Measurements from ENCODE around the gene F8.
"Not testable (repeated sequence)": the region's sequence is repeated elsewhere in the genome, so short reads cannot be mapped to it uniquely, and the experiment has no call there.

The F8 gene

GRCh38 chrX:154885549-154885948 lies 137.0 kb downstream of the F8 start:
- DNase-seq (ENCODE audit: low read depth in 4 of 4, low spot score in 1 of 4): not testable (repeated sequence)

DNA sequence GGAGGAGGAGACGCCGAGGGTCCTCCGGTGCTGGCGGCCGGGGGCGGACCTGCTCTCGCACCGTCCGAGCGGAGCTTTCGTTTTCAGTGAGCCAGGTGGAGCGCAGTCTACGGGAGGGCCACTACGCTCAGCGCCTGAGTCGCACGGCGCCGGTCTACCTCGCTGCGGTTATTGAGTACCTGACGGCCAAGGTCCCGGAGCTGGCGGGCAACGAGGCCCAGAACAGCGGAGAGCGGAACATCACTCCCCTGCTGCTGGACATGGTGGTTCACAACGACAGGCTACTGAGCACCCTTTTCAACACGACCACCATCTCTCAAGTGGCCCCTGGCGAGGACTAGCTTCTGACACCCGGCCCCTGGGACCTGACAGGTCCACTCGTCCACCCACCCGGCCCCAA lies 137.5 kb downstream of the F8 start:
- not testable (repeated sequence) for DNase-seq (ENCODE audit: low read depth in 4 of 4, low spot score in 1 of 4)

- not testable (repeated sequence) for DNase-seq (ENCODE audit: low read depth in 4 of 4, low spot score in 1 of 4)
These were observed 138.5 kb downstream of the F8 start for GRCh38 chrX:154884069-154884468.

- DNase-seq (ENCODE audit: low read depth in 4 of 4, low spot score in 1 of 4): no peak
These were observed 149.2 kb downstream of the F8 start for GRCh38 chrX:154873329-154873728.

- not testable (repeated sequence) for DNase-seq (ENCODE audit: low read depth in 4 of 4, low spot score in 1 of 4)
These were observed 154.0 kb downstream of the F8 start for GRCh38 chrX:154868522-154868921.

DNA sequence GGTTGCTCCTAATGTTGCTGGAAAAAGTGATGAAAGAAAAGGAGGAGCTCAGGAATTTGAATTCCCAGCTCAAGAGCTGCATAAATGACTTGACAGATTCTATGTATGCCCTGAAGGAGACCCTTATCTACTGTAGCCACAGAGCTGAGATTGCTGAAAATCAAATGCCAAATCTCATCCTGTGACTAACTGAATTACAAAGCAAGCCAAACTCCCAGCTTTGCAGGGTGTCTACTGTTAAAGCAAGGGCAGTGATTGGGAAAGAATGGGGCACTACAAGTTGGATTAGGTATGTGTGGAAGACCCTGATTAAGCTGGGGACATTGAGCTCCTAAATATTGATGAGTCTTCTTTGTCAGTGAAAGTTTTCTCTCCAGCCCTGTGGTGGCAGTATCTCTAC lies 167.3 kb downstream of the F8 start:
- DNase-seq (ENCODE audit: low read depth in 4 of 4, low spot score in 1 of 4): no peak

DNA sequence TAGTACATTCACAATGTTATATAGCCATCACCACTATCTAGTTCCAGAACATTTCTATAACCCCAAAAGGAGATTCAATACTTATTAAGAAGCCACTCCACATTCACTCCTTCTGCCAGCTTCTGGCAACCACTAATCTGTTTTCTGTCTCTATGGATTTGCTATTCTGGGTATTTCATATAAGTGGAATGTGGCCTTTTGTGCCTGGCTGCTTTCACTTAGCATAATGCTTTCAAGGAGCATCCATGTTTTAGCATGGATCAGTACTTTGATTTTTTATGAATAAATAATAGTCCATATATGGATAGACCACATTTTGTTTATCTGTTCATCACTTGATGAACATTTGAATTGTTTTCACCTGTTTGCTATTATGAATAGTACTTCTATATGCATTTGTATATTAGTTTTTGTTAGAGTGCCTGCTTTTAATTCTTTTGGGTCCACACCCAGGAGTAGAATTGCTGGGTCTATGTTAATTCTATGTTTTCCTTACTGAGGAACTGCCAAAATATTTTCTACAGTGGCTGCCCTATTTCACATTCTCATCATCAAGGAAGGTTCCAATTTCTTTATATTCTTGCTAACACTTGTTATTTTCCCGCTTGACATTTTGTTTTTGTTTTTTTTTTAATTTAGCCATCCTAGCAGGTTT lies 171.4 kb downstream of the F8 start:
- DNase-seq (ENCODE audit: low read depth in 4 of 4, low spot score in 1 of 4): no peak

GRCh38 chrX:154840856-154841255 lies 181.7 kb downstream of the F8 start:
- DNase-seq (ENCODE audit: low read depth in 4 of 4, low spot score in 1 of 4): no peak

DNA sequence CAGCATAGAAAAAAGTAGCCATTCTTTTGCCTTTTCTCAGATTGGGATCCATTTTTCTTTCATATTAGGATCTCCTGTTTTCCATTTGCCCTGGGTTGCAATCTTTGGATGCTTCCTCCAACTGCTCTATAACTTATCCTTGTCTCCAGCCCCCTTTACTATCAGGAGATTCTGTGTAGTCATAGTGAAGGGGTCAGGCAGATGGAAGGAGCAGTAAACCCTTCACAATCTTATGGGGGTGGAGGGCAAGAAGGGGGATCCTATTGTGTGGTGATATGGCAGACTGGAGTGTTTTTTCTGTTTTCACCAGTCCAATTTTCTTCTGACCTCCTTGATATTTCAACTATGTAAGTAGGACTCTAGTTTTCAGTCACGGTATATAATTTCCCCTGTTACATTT lies 186.4 kb downstream of the F8 start:
- no peak for DNase-seq (ENCODE audit: low read depth in 4 of 4, low spot score in 1 of 4)

DNA sequence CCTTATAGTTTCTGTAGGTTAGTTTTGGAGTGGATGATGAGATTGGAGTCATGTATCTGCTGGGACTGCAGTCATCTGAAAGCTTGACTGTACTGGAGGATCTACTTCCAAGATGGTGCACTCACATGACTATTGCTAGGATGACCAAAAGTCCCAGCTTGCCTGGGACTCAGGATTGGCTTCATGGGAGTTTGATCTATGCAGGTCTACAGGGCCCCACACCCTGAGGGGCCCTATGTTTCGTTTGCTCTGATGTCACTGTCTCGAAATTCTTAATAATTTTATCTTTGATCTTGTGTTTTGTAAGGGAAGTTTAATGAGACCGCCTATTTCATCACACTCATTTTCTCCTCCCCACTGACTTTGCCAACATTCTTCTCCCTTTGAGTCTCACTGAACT lies 188.0 kb downstream of the F8 start, which contains the start of gene SMIM9:
TSS of gene SMIM9 (minus strand) at position 101 of the 400 bp plus-strand sequence. CDS start 3,806 bp downstream, outside the sequence.
- no peak for DNase-seq (ENCODE audit: low read depth in 4 of 4, low spot score in 1 of 4)

DNA sequence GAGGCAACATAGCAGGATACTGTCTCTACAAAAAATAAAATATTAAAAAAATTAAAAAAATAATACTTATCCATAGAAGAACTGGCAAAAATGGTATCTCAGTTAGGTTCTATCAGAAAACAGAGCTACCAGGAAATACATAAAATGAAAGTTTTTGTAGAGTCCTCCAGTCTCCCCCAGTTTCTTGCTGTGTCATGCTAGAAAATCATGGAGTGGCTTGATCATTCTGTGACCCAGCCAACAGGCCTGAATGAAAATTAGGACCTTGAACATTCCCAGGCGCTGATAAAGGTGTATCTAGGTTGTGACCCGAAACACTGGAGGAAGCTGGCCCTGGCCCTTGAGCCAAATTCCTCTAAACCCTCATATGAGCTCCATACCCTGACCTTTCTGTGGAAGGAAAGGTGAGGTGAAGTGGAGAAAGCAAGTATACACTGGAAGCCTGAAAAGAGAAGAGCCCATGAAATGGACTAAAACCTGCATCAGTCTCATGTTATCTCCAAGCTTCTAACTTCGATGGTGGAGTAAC lies 188.7 kb downstream of the F8 start:
- DNase-seq (ENCODE audit: low read depth in 4 of 4, low spot score in 1 of 4): no peak

GRCh38 chrX:154829926-154830442 lies 192.5 kb downstream of the F8 start:
- no peak for DNase-seq (ENCODE audit: low read depth in 4 of 4, low spot score in 1 of 4)

GRCh38 chrX:154829134-154829533 lies 193.4 kb downstream of the F8 start:
- DNase-seq (ENCODE audit: low read depth in 4 of 4, low spot score in 1 of 4): no peak

GRCh38 chrX:154828016-154828408 lies 194.5 kb downstream of the F8 start:
- DNase-seq (ENCODE audit: low read depth in 4 of 4, low spot score in 1 of 4): no peak

DNA sequence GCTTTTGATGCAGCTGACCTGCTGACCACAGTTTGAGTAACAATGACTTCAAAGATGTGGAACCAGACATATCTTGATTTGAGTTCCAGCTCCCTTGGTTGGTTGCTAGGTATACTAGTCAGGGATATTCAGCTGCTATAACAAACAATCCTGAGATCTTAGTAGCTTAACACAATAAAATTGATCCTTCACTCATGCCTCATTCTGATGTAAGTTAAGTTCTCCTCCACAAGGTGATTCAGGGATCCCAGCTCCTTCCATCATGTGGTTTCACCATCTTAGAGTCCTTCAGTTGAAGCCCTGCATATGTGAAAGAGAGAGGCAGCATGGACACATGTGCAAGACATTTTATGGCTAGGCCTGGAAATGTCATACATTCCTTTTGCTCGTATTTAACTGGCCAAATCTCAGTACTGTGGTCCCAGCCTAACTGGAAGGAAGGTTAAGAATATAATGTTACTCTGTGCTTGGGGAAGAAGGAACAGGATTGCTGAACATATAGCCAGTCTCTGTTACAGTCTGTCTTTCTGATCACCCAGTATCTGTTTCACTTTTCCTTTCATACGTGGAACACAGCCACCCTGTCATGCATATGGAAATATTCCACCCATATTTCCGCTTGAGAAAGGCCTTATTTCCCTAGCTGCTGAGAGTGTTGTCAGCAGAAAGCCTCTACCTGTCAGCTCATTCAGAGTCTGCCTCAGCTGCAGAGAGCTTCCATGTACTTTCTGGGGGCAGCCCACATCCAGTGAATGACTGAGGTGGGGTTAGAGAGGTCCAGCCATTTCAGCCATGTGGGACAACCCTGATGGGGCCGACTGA lies 195.1 kb downstream of the F8 start:
- no peak for DNase-seq (ENCODE audit: low read depth in 4 of 4, low spot score in 1 of 4)

DNA sequence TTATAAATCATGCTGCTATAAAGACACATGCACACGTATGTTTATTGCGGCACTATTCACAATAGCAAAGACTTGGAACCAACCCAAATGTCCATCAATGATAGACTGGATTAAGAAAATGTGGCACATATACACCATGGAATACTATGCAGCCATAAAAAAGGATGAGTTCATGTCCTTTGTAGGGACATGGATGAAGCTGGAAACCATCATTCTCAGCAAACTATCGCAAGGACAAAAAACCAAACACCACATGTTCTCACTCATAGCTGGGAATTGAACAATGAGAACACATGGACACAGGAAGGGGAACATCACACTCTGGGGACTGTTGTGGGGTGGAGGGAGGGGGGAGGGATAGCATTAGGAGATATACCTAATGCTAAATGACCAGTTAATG lies 196.9 kb downstream of the F8 start:
- not testable (repeated sequence) for DNase-seq (ENCODE audit: low read depth in 4 of 4, low spot score in 1 of 4)

DNA sequence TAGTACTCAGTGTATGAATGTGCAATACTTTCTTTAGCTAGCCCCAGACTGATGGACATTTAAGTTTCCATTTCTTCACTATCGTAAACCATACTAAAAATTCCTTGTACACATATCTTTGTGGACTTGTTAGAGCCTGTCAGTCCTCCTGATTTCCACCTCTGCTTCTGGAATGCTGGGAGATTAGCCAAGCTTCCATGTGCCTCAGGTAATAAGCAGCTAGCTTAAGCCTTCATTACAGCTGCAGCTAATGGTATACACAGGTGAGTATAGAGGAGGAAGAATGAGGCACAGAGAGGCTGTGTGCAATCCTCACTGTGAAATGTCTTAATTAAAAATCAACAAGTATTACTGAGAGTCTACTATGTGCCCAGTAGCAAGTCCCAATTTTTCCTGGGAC lies 197.9 kb downstream of the F8 start:
- DNase-seq (ENCODE audit: low read depth in 4 of 4, low spot score in 1 of 4): no peak

DNA sequence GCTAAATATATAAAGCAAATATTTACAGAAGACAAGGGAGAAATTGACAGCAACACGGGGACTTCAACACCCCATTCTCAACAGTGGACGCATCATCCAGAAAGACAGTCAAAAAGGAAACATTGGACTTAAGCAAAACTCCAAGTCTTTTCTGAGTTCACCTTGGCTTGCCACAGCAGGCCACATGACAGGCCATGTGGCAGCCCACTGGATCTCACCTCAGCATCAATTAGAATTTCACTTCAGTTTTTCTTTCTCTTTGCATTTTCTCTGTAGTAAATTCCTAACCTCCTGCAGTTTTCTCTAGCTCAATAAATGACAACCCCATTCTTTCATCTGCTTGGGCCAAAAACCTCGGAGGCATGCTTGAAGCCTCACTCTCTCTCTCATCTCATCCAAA lies 200.5 kb downstream of the F8 start:
- DNase-seq (ENCODE audit: low read depth in 4 of 4, low spot score in 1 of 4): no peak

- no peak for DNase-seq (ENCODE audit: low read depth in 4 of 4, low spot score in 1 of 4)
These were observed 201.0 kb downstream of the F8 start for GRCh38 chrX:154821523-154821922.

DNA sequence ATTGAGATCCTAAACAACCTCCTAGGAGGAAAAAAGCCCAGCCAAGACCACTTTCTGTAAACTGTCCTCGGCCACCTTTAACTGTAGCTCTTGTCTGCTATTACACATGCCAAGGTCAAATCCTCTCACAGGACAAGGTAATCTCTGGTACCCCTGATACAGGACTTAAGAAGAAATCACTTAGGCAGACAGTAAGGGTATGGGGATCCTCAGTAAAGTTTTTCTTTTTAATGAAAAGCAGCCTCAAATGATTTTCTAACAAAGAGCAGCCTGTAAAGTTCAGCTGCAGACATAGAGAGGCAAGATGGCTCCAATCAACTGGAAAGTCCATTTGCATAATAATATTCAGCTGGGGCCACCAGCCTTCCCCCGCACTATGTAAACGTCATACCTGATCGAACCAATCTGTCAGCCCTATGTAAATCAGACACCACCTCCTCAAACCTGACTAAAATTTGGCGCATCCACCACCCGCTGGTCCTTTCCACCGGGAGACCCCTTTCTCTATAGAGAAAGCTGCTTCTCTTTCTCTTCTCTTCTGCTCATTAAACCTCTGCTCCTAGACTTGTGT lies 202.7 kb downstream of the F8 start:
- no peak for DNase-seq (ENCODE audit: low read depth in 4 of 4, low spot score in 1 of 4)

DNA sequence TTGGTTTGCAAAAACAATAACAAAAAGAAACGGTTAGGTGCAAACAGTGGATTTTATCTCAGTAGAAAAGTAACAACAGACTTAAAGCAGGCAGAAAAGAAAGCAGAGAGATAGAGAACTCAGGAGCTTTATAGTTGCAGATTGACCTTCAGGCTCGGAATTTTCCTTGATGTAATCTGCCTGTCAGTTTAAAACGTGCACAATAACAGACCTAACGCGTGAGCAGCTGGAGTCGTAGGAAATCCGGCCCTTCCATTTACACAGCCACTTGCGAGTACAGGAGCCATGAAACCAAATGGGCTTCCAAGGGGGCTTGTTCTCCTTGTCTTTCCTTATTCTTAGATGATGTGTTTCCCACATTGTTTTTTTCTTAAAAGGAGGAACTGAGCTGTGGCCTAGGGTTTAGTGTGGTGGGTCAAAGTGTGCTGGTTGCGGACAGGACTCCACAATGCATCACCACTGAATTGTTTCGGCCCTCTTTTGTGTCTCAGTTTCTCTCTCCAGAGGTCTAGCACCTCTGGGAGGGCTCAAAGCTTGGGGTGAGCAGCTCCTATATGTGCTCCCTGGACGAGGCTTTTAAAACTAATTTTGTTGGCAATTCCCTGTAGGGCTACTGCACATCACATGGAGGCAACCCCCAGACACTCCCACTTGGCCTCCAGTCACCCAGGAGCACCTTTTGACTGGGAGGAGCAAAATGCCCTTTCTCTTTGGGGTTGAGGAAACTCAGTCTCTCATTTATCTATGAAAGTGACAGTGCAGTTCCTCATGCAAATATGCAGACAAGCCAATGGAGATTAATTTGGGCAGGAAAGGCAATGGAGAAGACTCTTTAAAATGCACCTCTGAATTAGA lies 203.4 kb downstream of the F8 start:
- no peak for DNase-seq (ENCODE audit: low read depth in 4 of 4, low spot score in 1 of 4)

Measured in stimulated activated CD4-positive, alpha-beta T cell treated with anti-CD3 and anti-CD28 coated beads, Interleukin-1b, Interleukin-23, amount 100 ng/mL, for 24 hours (primary cell).